ENCODE results near the gene SEC63.

SEC63 gene

GRCh38 chr6:107853230-107853629, 104.8 kb downstream of the SEC63 start:
- peak; percentile 56 for DNase-seq

- DNase-seq = no peak
Observed at GRCh38 chr6:107849325-107849724, 108.7 kb downstream of the SEC63 start.

- peak; percentile 83 for DNase-seq
Observed at GRCh38 chr6:107847844-107848802, 109.9 kb downstream of the SEC63 start.

GRCh38 chr6:107846262-107846795, 111.7 kb downstream of the SEC63 start:
- no peak for DNase-seq

GRCh38 chr6:107845777-107846176, 112.2 kb downstream of the SEC63 start:
- no peak for DNase-seq

- no peak for DNase-seq
Observed at GRCh38 chr6:107843400-107843799, 114.6 kb downstream of the SEC63 start.

- DNase-seq = no peak
Observed at GRCh38 chr6:107841275-107841670, 116.7 kb downstream of the SEC63 start.

GRCh38 chr6:107840636-107841274, 117.3 kb downstream of the SEC63 start:
- no peak for DNase-seq

- no peak for DNase-seq
Observed at GRCh38 chr6:107833136-107833535, 124.9 kb downstream of the SEC63 start.

- no peak for DNase-seq
Observed at GRCh38 chr6:107832151-107833056, 125.6 kb downstream of the SEC63 start.

- no peak for DNase-seq
Observed at GRCh38 chr6:107830060-107830459, 127.9 kb downstream of the SEC63 start.

GRCh38 chr6:107827541-107827940, 130.5 kb downstream of the SEC63 start:
- DNase-seq = peak; percentile 13

GRCh38 chr6:107823047-107823557, 134.9 kb downstream of the SEC63 start:
- peak; percentile 67 for DNase-seq

GRCh38 chr6:107822176-107823046, 135.6 kb downstream of the SEC63 start:
- peak; percentile 76 for DNase-seq

GRCh38 chr6:107821591-107821990, 136.4 kb downstream of the SEC63 start:
- DNase-seq = no peak

- DNase-seq = peak; percentile 26
Observed at GRCh38 chr6:107820338-107821261, 137.4 kb downstream of the SEC63 start.

GRCh38 chr6:107819964-107820337, 138.1 kb downstream of the SEC63 start:
- DNase-seq = peak; percentile 42

- DNase-seq = peak; percentile 28
Observed at GRCh38 chr6:107819217-107819616, 138.8 kb downstream of the SEC63 start.

GRCh38 chr6:107818272-107818671, 139.7 kb downstream of the SEC63 start:
- DNase-seq = no peak

GRCh38 chr6:107817784-107818183, 140.2 kb downstream of the SEC63 start:
- DNase-seq = no peak
